Measurements from ENCODE around the gene RHEB. TPM values are rescaled to one million over a fixed set of nuclear protein-coding genes. Genes with fewer than 3 reads are reported as not detected.
"Not testable (repeated sequence)": the region's sequence is repeated elsewhere in the genome, so short reads cannot be mapped to it uniquely, and the experiment has no call there.

The RHEB gene
- total RNA-seq, 1 donor from 2014 or later: 81.0 TPM

DNA sequence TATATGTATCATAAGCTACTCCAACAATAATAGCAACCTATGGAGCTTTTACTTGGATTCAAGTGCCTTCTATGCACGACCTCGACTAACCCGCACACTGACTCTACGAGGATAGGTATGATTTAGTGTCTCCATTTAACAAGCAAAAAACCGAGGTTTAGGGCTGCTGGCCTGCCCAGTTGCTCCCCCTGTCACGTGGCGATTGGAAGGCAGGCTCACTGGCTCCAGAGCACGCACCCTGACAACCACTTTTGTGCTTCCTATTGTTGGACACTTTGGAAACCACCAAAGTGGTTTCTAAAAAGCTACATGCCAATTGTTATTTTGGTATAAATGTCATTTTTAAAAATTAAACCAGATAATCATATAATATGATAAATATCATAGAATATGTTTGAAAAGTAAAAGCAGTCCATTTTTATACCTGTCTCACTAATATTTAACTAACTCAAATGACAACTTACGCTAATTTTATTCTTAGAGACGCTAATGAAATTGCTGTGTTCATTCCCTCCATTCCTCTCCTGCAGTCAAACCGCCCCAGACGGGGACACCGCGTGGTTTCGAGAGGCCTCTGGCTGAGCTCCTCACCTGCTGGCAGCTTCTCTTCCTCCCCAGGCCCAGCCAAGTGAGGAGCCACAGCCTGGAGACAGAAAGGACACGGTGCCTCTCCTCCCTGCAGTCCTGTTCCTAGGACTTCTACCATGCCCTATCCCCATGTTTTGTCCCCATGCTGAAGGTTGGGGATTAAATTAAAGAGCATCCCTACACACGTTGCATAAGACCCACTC is 22.2 kb upstream of the RHEB start:
- Mint-ChIP-seq H3K4me3 (no peak overlapping the region), H3K27me3 (peaks cover 7% of the 10 kb centered on the region), H3K27ac (no peak overlapping the region), H3K9me3 (no peaks in the 10 kb centered on the region), H3K36me3 (no peaks in the 10 kb centered on the region), H3K4me1 (ENCODE audit: unreplicated experiment) (peaks cover 25% of the 10 kb centered on the region)
- no peak for TF ChIP-seq CTCF (conservative IDR thresholded peaks at IDR 0.05)
- DNase-seq (ENCODE audit: extremely low spot score, unreplicated experiment): no peak

GRCh38 chr7:151540146-151540545 is 20.5 kb upstream of the RHEB start:
- TF ChIP-seq CTCF (conservative IDR thresholded peaks at IDR 0.05): no peak
- H3K36me3 Mint-ChIP-seq: no peaks in the 10 kb centered on the region

DNA sequence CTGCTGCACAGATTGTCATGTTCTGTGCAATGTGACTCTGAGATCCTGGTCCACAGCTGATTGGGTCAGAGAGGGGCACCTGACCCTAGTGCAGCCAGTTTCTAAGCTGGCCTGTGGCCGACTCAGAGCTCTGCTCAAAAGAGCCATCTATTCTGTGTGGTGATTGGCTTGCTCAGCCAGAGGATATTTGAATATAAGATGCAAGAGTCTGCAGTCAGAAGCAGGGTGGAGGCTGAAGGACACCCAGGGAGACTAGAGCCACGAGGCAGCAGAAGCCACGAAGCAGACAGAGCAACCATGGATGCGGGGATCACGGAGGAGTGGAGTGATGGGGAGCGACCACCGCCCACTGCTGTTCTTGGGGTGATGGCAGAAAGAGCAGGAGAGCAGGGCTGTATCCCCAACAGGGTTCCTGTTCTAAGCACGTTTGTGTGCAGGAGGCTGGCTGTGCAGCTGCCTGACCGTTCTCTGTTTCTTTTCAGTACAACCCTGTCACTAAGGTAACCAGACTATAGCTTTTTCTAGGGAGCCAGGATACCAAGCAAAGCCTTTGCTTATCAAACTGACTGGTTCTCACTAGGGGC is 19.5 kb upstream of the RHEB start:
- no peak for TF ChIP-seq CTCF (conservative IDR thresholded peaks at IDR 0.05)
- H3K4me1 Mint-ChIP-seq (ENCODE audit: unreplicated experiment): peaks cover 25% of the 10 kb centered on the region
- no peaks in the 10 kb centered on the region for H3K27me3 Mint-ChIP-seq
- peak overlapping the region; percentile 26 for H3K4me3 Mint-ChIP-seq
- no peaks in the 10 kb centered on the region for H3K36me3 Mint-ChIP-seq
- H3K27ac Mint-ChIP-seq: peak overlapping the region; percentile 66
- no peaks in the 10 kb centered on the region for H3K9me3 Mint-ChIP-seq
- DNase-seq (ENCODE audit: extremely low spot score, unreplicated experiment): no peak

More at GRCh38 chr7:151540146-151540545, 20.5 kb upstream of the RHEB start:
- peaks cover 25% of the 10 kb centered on the region for H3K4me1 Mint-ChIP-seq (ENCODE audit: unreplicated experiment)
- no peak overlapping the region for H3K27ac Mint-ChIP-seq
- DNase-seq (ENCODE audit: extremely low spot score, unreplicated experiment): no peak
- H3K4me3 Mint-ChIP-seq: no peak overlapping the region
- no peaks in the 10 kb centered on the region for H3K9me3 Mint-ChIP-seq
- H3K27me3 Mint-ChIP-seq: peaks cover 2% of the 10 kb centered on the region

DNA sequence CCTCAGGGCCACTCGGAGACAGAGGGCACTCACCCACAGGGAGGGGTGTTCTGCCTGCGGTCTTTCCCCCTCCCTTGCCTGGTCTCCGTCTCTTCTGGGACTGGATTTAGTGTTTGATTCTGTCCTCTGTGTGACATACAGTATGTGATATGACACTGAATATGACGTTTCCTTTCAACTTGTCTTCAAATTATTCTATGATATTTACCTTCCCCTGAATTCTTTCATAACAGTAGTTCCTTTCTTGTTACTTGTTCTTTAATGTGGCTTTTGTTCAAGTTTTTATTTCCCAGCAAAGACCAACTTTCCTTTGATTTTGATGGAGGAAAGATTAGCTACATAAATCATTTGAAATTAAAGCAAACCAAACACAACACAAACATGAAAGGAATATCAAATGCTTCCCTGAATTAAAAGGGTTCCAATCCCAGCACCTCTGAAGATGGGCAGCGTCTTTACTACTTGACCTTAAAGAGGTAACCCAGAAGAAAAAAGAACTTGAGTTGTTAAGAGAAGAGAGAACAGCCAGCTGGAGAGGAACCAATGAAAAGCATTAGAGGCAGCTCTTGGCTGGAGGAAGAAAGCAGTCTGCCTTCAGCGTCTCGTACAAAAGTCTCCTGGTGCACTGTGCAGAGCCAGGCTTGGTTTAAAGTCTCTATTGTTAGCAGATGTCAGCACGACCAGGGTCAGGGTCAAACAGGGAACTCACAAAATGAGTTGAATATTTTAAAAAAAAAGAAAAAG is 18.3 kb upstream of the RHEB start:
- H3K4me1 Mint-ChIP-seq (ENCODE audit: unreplicated experiment): peaks cover 25% of the 10 kb centered on the region
- no peaks in the 10 kb centered on the region for H3K36me3 Mint-ChIP-seq
- peak overlapping the region; percentile 17 for H3K27ac Mint-ChIP-seq
- H3K4me3 Mint-ChIP-seq: no peak overlapping the region
- no peak for DNase-seq (ENCODE audit: extremely low spot score, unreplicated experiment)
- no peak for TF ChIP-seq CTCF (conservative IDR thresholded peaks at IDR 0.05)
- no peaks in the 10 kb centered on the region for H3K27me3 Mint-ChIP-seq
- H3K9me3 Mint-ChIP-seq: no peaks in the 10 kb centered on the region

DNA sequence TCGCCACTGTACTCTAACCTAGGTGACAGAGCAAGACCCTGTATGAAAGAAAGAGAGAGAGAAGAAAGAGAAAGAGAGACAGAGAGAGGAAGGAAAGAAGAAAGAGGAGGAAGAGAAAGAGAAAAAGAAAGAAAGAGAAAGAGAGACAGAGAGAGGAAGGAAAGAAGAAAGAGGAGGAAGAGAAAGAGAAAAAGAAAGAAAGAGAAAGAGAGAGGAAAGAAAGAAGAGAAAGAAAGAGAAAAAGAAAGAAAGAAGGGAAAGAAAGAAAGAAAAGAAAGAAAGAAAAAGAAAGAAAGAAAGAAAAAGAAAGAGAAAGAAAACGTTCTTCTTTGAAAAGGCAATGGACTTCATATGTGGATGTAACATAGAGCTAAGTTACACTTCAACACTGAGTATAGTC is 16.5 kb upstream of the RHEB start:
- H3K27ac Mint-ChIP-seq; H3K9me3 Mint-ChIP-seq; DNase-seq (ENCODE audit: extremely low spot score, unreplicated experiment); H3K27me3 Mint-ChIP-seq; H3K36me3 Mint-ChIP-seq; H3K4me3 Mint-ChIP-seq: not testable (repeated sequence)
- H3K4me1 Mint-ChIP-seq (ENCODE audit: unreplicated experiment): peaks cover 25% of the 10 kb centered on the region

DNA sequence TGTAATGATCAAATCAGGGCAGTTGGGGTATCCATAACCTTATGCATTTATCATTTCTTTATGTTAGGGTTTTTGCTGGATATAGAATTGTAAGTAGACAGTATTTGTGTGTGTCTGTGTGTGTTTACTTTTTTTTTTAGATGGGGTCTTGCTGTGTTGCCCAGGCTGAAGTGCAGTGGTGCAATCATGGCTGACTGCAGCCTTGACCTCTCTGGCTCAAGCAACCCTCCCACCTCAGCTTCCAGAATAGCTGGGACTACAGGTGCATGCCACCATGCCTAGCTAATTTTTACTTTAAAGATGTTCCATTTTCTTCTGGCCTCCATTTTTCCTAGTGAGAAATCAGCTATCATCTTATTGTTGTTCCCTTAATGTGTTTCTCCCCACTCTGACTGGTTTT is 10.1 kb upstream of the RHEB start:
- H3K27me3 Mint-ChIP-seq: no peaks in the 10 kb centered on the region
- TF ChIP-seq CTCF (conservative IDR thresholded peaks at IDR 0.05): no peak
- H3K27ac Mint-ChIP-seq: no peak overlapping the region
- no peak overlapping the region for H3K4me3 Mint-ChIP-seq
- H3K9me3 Mint-ChIP-seq: peaks cover 5% of the 10 kb centered on the region
- no peak for DNase-seq (ENCODE audit: extremely low spot score, unreplicated experiment)
- no peaks in the 10 kb centered on the region for H3K36me3 Mint-ChIP-seq
- no peaks in the 10 kb centered on the region for H3K4me1 Mint-ChIP-seq (ENCODE audit: unreplicated experiment)
